HL-60 (cell line): Measurements from ENCODE around the gene NLGN1.

Experiments
- DNase-seq, 2 experiments: peaks; one replicate each; pipeline ENCODE4 v3.0.0-alpha.2; 2010 to 2020; ENCODE audit warnings: low read depth in 1 of 2, low spot score in 1 of 2
- H3K27ac ChIP-seq: fragments of 250-450 bp; sonication (Bioruptor Pico); replicated peaks from 2 replicates; pipeline ENCODE4 v1.5.1; 2020; ENCODE audit warnings: mild to moderate bottlenecking, moderate library complexity
- H3K27me3 ChIP-seq: fragments of 250-450 bp; sonication (Bioruptor Pico); 2 replicates; pipeline ENCODE4 v1.5.1; 2021; ENCODE audit warnings: mild to moderate bottlenecking, moderate library complexity; ENCODE audit not compliant: insufficient read depth, poor library complexity, severe bottlenecking
- H3K4me3 ChIP-seq: replicated peaks from 2 replicates; pipeline ENCODE4 v1.5.1; 2011; ENCODE audit warnings: mild to moderate bottlenecking, control low read depth, low read length; ENCODE audit not compliant: insufficient read depth
- GABPA ChIP-seq: IDR thresholded peaks from 2 replicates; pipeline ENCODE4 v1.6.1; 2012; ENCODE audit warnings: low read depth
- POLR2AphosphoS5 ChIP-seq: IDR thresholded peaks from 2 replicates; pipeline ENCODE4 v1.6.1; 2012; ENCODE audit warnings: low read depth
- SPI1 ChIP-seq: IDR thresholded peaks from 2 replicates; pipeline ENCODE4 v1.6.1; 2012; ENCODE audit warnings: low read depth, mild to moderate bottlenecking, borderline replicate concordance
- TF ChIP-seq, protein P1 (sequence below): IDR thresholded peaks from one replicate; pipeline ENCODE4 v1.5.1; 2011; ENCODE audit warnings: low read length, control low read depth, inconsistent platforms; ENCODE audit not compliant: insufficient read depth
- TF ChIP-seq, protein P2 (sequence below): IDR thresholded peaks from 2 replicates; pipeline ENCODE4 v1.6.1; 2012; ENCODE audit warnings: low read depth; ENCODE audit not compliant: insufficient replicate concordance

NLGN1 gene

DNA sequence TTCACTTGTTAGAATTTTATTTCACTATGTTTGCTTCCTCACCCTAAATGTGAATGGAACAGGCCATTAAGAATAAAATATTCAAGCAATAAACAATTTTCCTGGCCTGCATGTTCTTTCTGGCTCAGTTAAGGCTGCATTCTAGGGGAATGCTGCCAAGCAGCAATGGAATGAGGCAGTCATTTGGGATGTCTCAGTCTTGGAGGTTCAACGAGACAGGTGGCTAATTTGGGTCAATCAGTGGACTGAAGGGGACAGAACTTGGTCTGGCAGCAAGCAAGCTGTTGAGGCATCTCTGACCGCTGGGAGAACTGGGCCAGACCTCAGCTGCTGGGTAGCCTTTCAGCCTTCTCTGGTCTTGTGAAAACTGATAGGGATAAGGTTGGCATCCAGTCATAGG is 241.6 kb downstream of the NLGN1 start:
- Histone ChIP-seq H3K27me3 (no peaks in the 10 kb centered on the region), H3K4me3 (no peak overlapping the region), H3K27ac (no peak overlapping the region)
- TF ChIP-seq GABPA, result no peak
- TF ChIP-seq, protein P1, sequence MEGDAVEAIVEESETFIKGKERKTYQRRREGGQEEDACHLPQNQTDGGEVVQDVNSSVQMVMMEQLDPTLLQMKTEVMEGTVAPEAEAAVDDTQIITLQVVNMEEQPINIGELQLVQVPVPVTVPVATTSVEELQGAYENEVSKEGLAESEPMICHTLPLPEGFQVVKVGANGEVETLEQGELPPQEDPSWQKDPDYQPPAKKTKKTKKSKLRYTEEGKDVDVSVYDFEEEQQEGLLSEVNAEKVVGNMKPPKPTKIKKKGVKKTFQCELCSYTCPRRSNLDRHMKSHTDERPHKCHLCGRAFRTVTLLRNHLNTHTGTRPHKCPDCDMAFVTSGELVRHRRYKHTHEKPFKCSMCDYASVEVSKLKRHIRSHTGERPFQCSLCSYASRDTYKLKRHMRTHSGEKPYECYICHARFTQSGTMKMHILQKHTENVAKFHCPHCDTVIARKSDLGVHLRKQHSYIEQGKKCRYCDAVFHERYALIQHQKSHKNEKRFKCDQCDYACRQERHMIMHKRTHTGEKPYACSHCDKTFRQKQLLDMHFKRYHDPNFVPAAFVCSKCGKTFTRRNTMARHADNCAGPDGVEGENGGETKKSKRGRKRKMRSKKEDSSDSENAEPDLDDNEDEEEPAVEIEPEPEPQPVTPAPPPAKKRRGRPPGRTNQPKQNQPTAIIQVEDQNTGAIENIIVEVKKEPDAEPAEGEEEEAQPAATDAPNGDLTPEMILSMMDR, result no peak
- TF ChIP-seq, protein P2, sequence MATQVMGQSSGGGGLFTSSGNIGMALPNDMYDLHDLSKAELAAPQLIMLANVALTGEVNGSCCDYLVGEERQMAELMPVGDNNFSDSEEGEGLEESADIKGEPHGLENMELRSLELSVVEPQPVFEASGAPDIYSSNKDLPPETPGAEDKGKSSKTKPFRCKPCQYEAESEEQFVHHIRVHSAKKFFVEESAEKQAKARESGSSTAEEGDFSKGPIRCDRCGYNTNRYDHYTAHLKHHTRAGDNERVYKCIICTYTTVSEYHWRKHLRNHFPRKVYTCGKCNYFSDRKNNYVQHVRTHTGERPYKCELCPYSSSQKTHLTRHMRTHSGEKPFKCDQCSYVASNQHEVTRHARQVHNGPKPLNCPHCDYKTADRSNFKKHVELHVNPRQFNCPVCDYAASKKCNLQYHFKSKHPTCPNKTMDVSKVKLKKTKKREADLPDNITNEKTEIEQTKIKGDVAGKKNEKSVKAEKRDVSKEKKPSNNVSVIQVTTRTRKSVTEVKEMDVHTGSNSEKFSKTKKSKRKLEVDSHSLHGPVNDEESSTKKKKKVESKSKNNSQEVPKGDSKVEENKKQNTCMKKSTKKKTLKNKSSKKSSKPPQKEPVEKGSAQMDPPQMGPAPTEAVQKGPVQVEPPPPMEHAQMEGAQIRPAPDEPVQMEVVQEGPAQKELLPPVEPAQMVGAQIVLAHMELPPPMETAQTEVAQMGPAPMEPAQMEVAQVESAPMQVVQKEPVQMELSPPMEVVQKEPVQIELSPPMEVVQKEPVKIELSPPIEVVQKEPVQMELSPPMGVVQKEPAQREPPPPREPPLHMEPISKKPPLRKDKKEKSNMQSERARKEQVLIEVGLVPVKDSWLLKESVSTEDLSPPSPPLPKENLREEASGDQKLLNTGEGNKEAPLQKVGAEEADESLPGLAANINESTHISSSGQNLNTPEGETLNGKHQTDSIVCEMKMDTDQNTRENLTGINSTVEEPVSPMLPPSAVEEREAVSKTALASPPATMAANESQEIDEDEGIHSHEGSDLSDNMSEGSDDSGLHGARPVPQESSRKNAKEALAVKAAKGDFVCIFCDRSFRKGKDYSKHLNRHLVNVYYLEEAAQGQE, result no peak
- no peak for TF ChIP-seq POLR2AphosphoS5
- no peak for TF ChIP-seq SPI1
- DNase-seq, result no peak

DNA sequence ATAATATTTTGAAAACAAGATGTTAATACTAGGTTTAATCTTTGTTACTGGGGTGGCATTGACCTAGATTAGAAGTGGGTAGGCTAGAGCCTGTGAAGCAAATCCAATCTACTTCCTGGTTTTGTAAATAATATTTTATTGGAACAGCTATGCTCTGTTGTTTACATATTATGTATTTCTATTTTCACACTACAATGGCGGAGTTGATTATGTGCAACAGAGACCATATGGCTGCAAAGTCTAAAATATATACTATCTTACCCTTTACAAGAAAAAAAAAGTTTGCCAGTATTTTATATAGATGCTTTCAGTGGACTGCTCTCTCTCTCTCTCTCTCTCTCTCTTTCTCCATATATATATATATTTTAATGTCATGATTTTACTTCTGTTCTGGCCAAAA is 244.2 kb downstream of the NLGN1 start:
- H3K27ac ChIP-seq, result no peak overlapping the region
- no peaks in the 10 kb centered on the region for H3K27me3 ChIP-seq
- no peak overlapping the region for H3K4me3 ChIP-seq
- no peak for DNase-seq
- TF ChIP-seq, protein P2, result no peak
- TF ChIP-seq SPI1 (no peak), POLR2AphosphoS5 (no peak), GABPA (no peak)
- TF ChIP-seq, protein P1, result no peak

DNA sequence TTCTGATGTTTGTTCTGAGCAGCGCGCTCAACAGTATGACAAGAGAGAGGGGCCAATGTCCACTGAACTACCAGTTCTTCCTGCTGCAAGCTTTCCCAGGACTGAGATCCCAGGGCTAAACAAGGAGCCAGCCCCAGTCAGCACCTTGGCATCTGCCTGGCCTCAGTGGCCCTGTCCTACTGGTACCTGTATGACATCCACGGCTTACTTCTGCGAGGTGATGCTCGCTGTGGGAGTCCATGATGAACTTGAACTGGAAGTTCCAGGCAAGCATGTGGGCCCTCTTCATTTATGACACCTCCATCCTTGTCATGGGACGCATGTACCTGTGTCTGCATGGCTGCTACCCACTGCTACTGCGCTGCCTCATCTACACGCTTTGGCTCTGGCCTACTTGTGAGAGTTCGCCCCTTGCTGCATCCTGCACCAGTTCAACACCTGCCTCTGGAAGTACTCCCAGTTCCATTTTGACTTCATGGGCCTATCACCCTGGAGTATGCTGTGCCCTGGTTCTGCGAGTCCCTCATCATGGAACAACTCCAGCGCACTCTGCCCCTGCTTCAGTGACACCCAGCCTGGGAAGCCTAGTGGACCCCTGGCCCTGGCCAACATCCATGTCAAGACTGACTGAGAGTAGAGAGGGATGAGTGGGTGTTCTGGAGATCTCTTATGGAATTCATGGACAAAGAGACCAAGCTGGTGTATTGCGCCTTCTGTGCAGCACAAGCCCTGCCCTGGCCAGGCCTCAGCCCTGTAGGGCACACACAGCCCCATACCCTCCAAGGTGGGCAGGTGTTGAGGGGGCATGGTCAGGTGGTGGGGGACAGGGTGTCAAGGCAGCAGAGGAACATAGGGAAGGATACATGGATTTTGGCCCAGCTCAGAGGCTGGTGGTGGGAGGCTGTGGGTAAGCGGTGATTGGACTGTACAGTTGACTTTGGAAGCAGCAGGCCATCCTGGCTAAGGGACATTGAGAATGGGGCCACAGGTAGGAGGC is 246.8 kb downstream of the NLGN1 start:
- no peak overlapping the region for H3K27ac ChIP-seq
- no peak for DNase-seq
- no peak for TF ChIP-seq POLR2AphosphoS5
- no peak for TF ChIP-seq GABPA
- TF ChIP-seq, protein P2, result no peak
- TF ChIP-seq SPI1, result no peak
- TF ChIP-seq, protein P1, result no peak
- H3K4me3 ChIP-seq, result no peak overlapping the region
- H3K27me3 ChIP-seq, result no peaks in the 10 kb centered on the region
